ENCODE results near the gene ZGRF1.
A peak's percentile ranks its signal among the peaks of the same experiment; 100 is the strongest.
"Not testable (repeated sequence)": the region's sequence is repeated elsewhere in the genome, so short reads cannot be mapped to it uniquely, and the experiment has no call there.

ZGRF1 gene

GRCh38 chr4:112559053-112559452, 77.7 kb downstream of the ZGRF1 start:
- no peak for FAIRE-seq
- DNase-seq (ENCODE audit: insufficient read length, low spot score): no peak

DNA sequence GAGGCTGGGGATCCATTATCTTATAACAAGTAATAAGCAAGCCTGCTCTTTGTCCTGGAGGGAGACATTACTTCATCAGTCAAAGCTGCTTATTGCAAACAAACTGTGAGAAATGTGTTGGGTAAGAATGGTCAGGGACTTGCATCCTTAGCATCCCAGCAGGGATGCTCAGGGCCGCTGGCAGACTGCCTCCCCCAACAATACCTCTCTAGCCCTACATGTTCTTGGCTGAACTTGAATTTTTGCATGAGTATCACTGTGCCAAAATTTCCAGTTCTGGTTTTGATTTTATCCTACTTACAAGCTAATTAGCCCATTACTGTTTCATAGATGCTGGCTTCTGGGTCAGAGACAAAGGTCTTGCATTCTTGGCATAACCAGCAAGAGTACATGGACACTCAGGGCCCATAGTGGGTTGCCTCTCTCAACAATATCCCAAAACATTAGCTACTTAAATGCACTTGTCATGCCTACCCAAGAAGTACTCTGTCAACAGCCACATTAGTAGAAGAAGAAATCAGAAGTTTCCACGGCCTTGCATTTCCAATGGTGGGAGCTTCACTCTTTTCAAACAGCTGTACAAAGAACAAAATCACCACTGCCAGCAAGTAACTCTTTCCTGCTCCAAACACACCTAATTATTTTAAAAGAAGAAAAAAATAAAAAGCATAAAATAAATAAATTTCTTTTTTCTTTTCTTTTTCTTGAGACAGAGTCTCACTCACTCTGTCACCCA, 78.9 kb downstream of the ZGRF1 start:
- FAIRE-seq (no peak), DNase-seq (ENCODE audit: insufficient read length, low spot score) (no peak)

- FAIRE-seq: not testable (repeated sequence)
Measured at GRCh38 chr4:112554271-112554670, 82.4 kb downstream of the ZGRF1 start.

DNA sequence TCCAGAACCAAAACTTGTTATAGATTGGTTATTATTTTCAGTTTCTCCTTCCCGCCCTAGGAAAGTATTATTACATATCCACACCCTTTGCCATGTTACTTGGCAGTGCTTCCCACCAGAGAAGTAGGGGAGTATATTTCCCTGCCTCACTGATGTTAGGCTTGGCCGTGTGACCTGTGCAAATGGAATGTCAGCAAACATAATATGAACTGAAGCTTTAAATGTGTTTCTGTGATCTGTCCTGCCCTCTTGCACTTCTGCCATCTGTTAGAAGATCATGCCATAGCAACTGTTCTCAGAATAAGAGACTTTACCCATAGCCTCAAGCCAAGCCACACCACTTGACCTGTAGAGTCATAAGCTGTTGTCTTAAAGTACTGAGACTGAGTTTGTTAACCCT, 84.0 kb downstream of the ZGRF1 start:
- FAIRE-seq (peak; percentile 11), DNase-seq (ENCODE audit: insufficient read length, low spot score) (no peak)

More at GRCh38 chr4:112554271-112554670, 82.4 kb downstream of the ZGRF1 start:
- not testable (repeated sequence) for DNase-seq (ENCODE audit: insufficient read length, low spot score)

GRCh38 chr4:112550728-112551127, 86.0 kb downstream of the ZGRF1 start:
- no peak for DNase-seq (ENCODE audit: insufficient read length, low spot score)
- FAIRE-seq: no peak

DNA sequence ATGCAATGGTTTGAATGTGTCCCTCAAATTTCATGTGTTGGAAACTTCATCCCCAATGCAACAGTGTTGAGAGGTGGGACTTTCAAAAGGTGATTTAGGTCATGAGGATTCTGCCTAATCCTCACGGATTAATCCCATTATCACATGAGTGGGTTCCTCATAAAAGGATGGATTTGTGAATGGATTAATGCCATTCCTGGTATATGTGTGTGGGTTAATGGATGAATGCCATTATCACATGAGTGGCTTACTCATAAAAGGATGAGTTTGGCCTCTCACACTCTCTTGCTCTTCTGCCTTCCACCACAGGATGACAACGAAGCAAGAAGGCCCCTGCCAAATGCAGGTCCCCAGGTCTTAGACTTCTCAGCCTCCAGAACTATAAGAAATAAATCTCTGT, 90.2 kb downstream of the ZGRF1 start:
- DNase-seq (ENCODE audit: insufficient read length, low spot score) (no peak), FAIRE-seq (no peak)

GRCh38 chr4:112545346-112545745, 91.4 kb downstream of the ZGRF1 start:
- DNase-seq (ENCODE audit: insufficient read length, low spot score) (no peak), FAIRE-seq (no peak)

DNA sequence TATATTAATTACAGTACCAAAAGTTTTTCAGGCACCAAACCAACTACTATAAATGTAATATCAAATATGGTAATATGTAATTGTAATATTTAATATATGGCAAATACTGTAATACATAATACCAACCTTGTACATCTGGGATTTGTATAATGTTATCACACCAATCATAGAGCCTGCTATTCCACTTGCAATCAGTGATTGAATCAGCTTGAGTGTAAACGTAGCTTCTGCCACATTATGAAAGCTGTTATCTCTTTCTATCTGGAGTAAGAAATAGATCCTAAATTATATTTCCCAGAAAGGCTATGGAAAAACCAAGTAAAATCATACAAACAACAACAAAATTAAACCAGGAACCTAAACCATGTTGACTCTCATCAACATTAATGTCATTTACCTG, 96.0 kb downstream of the ZGRF1 start:
- DNase-seq (ENCODE audit: insufficient read length, low spot score): no peak
- FAIRE-seq: no peak

GRCh38 chr4:112536123-112536522, 100.6 kb downstream of the ZGRF1 start:
- no peak for FAIRE-seq
- DNase-seq (ENCODE audit: insufficient read length, low spot score): no peak

- DNase-seq (ENCODE audit: insufficient read length, low spot score) (no peak), FAIRE-seq (no peak)
Measured at GRCh38 chr4:112532267-112532666, 104.4 kb downstream of the ZGRF1 start.

DNA sequence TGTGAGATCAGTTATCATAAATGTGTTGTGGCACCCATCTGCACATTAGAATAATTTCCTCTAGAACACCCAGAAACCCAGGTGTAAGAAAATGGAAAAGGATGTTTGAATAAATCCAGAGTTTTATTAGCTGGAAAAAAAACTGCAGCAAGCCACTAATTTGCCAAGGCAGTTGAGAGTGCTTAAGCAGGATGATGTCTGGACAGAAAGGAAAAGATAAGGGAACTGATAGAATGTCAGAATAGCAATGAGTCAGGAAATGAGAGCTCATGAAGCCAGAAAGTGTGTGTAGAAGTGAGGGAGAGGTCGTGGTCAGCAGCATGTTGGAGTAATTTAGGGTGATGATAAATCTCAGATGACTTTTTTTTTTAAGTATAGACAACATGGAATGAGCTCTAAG, 105.6 kb downstream of the ZGRF1 start:
- FAIRE-seq: no peak

DNA sequence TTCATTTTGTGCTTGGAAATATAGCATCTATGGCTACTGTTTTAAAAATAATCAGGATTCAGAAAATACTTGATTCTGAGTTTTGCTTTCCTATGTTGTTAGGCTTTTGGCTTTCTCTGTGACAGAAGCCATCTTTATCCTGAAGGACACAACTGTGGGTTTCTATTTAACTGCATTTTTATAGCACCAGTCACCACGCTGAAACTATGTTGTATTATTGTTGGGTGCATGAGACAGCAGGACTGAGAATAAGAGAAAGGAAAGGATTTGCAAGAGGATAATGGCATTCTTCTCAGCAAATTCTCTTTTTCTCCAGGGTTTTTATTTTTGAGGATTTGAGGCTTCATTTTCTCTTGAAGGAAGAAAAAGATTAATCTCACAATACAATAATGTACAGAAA, 110.6 kb downstream of the ZGRF1 start:
- FAIRE-seq: no peak

More for the DNA sequence above, 105.6 kb downstream of the ZGRF1 start:
- DNase-seq (ENCODE audit: insufficient read length, low spot score): no peak

GRCh38 chr4:112523764-112524505, 112.8 kb downstream of the ZGRF1 start:
- FAIRE-seq (peak; percentile 95), DNase-seq (ENCODE audit: insufficient read length, low spot score) (peak; percentile 59)

More for the DNA sequence above, 110.6 kb downstream of the ZGRF1 start:
- no peak for DNase-seq (ENCODE audit: insufficient read length, low spot score)

GRCh38 chr4:112523008-112523721, 113.5 kb downstream of the ZGRF1 start:
- FAIRE-seq (no peak), DNase-seq (ENCODE audit: insufficient read length, low spot score) (no peak)

DNA sequence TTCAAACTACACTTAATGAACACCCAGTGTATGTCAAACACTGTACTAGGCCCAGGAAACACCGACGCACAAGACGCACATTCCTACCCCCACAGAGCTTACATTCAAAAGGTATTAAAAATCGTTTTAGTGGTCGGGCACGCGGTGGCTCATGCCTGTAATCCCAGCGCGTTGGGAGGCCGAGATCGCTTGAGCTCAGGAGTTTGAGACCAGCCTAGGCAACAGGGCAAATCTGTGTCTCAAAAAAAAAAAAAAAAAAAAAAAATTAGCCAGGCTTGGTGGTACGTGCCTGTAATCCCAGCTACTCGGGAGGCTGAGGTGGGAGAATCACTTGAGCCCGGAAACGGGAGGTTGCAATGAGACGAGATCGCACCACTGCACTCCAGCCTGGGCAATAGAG, 114.3 kb downstream of the ZGRF1 start:
- not testable (repeated sequence) for DNase-seq (ENCODE audit: insufficient read length, low spot score); FAIRE-seq

- DNase-seq (ENCODE audit: insufficient read length, low spot score): no peak
- peak; percentile 98 for FAIRE-seq
Measured at GRCh38 chr4:112521123-112522023, 115.3 kb downstream of the ZGRF1 start.

- FAIRE-seq: no peak
- DNase-seq (ENCODE audit: insufficient read length, low spot score): no peak
Measured at GRCh38 chr4:112520598-112521122, 116.0 kb downstream of the ZGRF1 start.

DNA sequence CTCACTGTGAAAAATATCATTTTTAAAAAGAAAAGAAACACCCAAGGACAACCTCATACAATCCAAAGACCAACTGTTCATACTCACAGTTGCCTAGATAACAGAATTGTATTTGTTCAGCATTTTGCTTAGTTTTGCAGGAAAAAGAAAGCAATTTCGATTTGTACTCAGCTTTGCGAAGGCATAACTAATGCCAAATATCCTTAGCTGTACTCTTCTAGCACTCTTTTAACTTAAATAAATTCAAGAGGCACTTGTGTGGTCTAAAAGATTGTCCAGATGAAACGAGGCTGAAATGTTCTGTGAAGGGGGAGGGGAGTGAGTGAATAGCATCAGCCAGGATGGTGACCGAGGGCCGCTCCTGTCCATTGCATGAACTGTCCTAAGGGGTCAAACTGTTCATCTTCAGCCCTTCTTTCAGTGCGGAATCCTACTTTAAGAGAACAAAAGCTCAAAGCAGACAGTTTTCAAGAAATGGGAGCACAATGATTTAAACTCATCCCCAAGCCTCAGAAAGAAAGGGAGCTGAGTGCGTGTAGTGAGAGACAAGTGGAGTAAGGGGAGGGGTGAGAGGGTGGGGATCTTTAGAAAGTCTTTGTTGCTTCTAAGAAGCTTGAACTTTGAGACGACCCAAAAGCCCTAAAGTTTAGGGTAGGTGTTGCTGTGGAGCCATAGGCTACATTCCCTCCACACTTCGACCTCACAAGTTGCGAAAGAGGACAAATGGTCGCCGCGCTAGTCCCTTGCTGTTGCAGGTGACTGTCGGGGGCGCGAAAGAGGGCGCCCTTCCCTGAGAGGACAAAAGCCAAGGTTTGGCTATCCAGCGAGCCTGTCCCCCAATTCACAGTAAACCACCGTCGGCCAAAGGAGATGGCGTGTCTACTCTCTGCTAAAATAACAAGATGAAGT, 116.8 kb downstream of the ZGRF1 start:
- DNase-seq (ENCODE audit: insufficient read length, low spot score) (no peak), FAIRE-seq (peak; percentile 87)

GRCh38 chr4:112518675-112519074, 118.0 kb downstream of the ZGRF1 start:
- DNase-seq (ENCODE audit: insufficient read length, low spot score) (no peak), FAIRE-seq (peak; percentile 77)
